IMR-90 (cell line): ENCODE results near the gene CACUL1. TPM values are rescaled to one million over a fixed set of nuclear protein-coding genes. Genes with fewer than 3 reads are reported as not detected.

Experiments used
- ATAC-seq: fragments of 200-7000 bp; cut with Tn5 transposase; 2 replicates; pipeline ENCODE4 v1.9.1; 2020; ENCODE audit warnings: low read depth, mild to moderate bottlenecking, moderate library complexity
- BruUV-seq: library from RNA; stranded (reverse); fragments of 400-500 nt; replicated peaks from 2 replicates; lab custom pipeline; 2021; lab: Mats Ljungman, UMichigan
- CTCF ChIA-PET: fragments of 300-600 bp; formaldehyde crosslinking; extraction: SDS; loops from one replicate; lab custom pipeline; 2021; ENCODE audit warnings: antibody characterized with exemption; lab: Yijun Ruan, JAX
- POLR2A ChIA-PET: fragments of 300-600 bp; sonication (Branson Sonifier 250); formaldehyde crosslinking; loops from one replicate; lab custom pipeline; 2022; ENCODE audit warnings: antibody characterized with exemption; ENCODE audit not compliant: unreplicated experiment; lab: Charles Lee
- DNase-seq: peaks from one replicate; pipeline ENCODE4 v3.0.0; 2013
- H2AFZ ChIP-seq: replicated peaks from 2 replicates; pipeline ENCODE3; 2013; ENCODE audit warnings: low read length, mild to moderate bottlenecking; ENCODE audit not compliant: poor library complexity
- H2AK5ac ChIP-seq: 2 replicates; pipeline ENCODE4 v1.6.1; 2013; ENCODE audit warnings: low read depth, low read length, inconsistent platforms
- H2AK9ac ChIP-seq: replicated peaks from 2 replicates; pipeline ENCODE3; 2013; ENCODE audit warnings: mild to moderate bottlenecking, low read depth, low read length, moderate library complexity; ENCODE audit not compliant: poor library complexity
- H2BK120ac ChIP-seq: 2 replicates; pipeline ENCODE4 v1.6.1; 2013; ENCODE audit warnings: low read depth, low read length, inconsistent platforms
- H2BK15ac ChIP-seq: 3 replicates; pipeline ENCODE4 v1.6.1; 2013; ENCODE audit warnings: low read depth, low read length, inconsistent platforms
- H2BK20ac ChIP-seq: 2 replicates; pipeline ENCODE4 v1.6.1; 2013; ENCODE audit warnings: low read depth, mild to moderate bottlenecking, inconsistent platforms, low read length, moderate library complexity
- H2BK5ac ChIP-seq: 2 replicates; pipeline ENCODE4 v1.6.1; 2013; ENCODE audit warnings: mild to moderate bottlenecking, low read depth, low read length, inconsistent platforms; ENCODE audit not compliant: poor library complexity, severe bottlenecking
- H3K14ac ChIP-seq: replicated peaks from 2 replicates; pipeline ENCODE4 v1.6.1; 2013; ENCODE audit warnings: low read depth, low read length, inconsistent platforms
- H3K18ac ChIP-seq: 2 replicates; pipeline ENCODE4 v1.6.1; 2013; ENCODE audit warnings: low read depth, low read length, control low read depth
- H3K23ac ChIP-seq: 2 replicates; pipeline ENCODE4 v1.6.1; 2013; ENCODE audit warnings: low read depth, low read length, inconsistent platforms
- H3K27ac ChIP-seq: 2 replicates; pipeline ENCODE4 v1.5.1; 2013; ENCODE audit warnings: mild to moderate bottlenecking, control low read depth, low read length; ENCODE audit not compliant: insufficient read depth
- H3K27me3 ChIP-seq: 2 replicates; pipeline ENCODE4 v1.6.1; 2013; ENCODE audit warnings: low read length; ENCODE audit not compliant: control insufficient read depth, insufficient read depth
- H3K36me3 ChIP-seq: 2 replicates; pipeline ENCODE4 v1.6.1; 2013; ENCODE audit warnings: low read length, mixed read lengths; ENCODE audit not compliant: control insufficient read depth, insufficient read depth
- H3K4ac ChIP-seq: 2 replicates; pipeline ENCODE4 v1.6.1; 2013; ENCODE audit warnings: low read depth, low read length, inconsistent platforms
- H3K4me1 ChIP-seq: 2 replicates; pipeline ENCODE4 v1.6.1; 2013; ENCODE audit warnings: low read length, mixed read lengths; ENCODE audit not compliant: control insufficient read depth, insufficient read depth
- H3K4me2 ChIP-seq: 2 replicates; pipeline ENCODE4 v1.6.1; 2013; ENCODE audit warnings: low read depth, mild to moderate bottlenecking, control low read depth, low read length, moderate library complexity
- H3K4me3 ChIP-seq: 2 replicates; pipeline ENCODE4 v1.5.1; 2013; ENCODE audit warnings: low read depth, mild to moderate bottlenecking, control low read depth, low read length, moderate library complexity; ENCODE audit not compliant: insufficient read depth
- H3K56ac ChIP-seq: 2 replicates; pipeline ENCODE4 v1.6.1; 2013; ENCODE audit warnings: low read length, inconsistent platforms; ENCODE audit not compliant: insufficient read depth; ENCODE audit errors: extremely low read depth
- H3K79me1 ChIP-seq, 2 experiments: 2 replicates each; pipeline ENCODE4 v1.6.1; 2013; ENCODE audit warnings: low read length in 2 of 2, inconsistent platforms in 1 of 2, low read depth in 1 of 2
- H3K9ac ChIP-seq: 2 replicates; pipeline ENCODE4 v1.6.1; 2013; ENCODE audit warnings: low read depth, low read length, control low read depth
- H3K9me1 ChIP-seq: 2 replicates; pipeline ENCODE4 v1.6.1; 2013; ENCODE audit warnings: low read length, inconsistent platforms; ENCODE audit not compliant: insufficient read depth
- H3K9me3 ChIP-seq: 2 replicates; pipeline ENCODE4 v1.6.1; 2013; ENCODE audit warnings: low read length; ENCODE audit not compliant: control insufficient read depth, insufficient read depth
- H4K20me1 ChIP-seq: 2 replicates; pipeline ENCODE4 v1.6.1; 2013; ENCODE audit warnings: low read length, inconsistent platforms; ENCODE audit not compliant: insufficient read depth
- H4K5ac ChIP-seq: 2 replicates; pipeline ENCODE4 v1.6.1; 2013; ENCODE audit warnings: mild to moderate bottlenecking, low read depth, low read length, control low read depth
- H4K8ac ChIP-seq, 2 experiments: 2 replicates each; pipeline ENCODE4 v1.6.1; 2013; ENCODE audit warnings: low read depth in 2 of 2, low read length in 2 of 2, control low read depth in 1 of 2, inconsistent platforms in 1 of 2
- H4K91ac ChIP-seq: 2 replicates; pipeline ENCODE4 v1.6.1; 2013; ENCODE audit warnings: low read depth, low read length, inconsistent platforms; ENCODE audit not compliant: insufficient read depth
- BHLHE40 ChIP-seq: fragments of 150-350 bp; IDR thresholded peaks from 2 replicates; pipeline ENCODE4 v1.6.1; 2016; ENCODE audit warnings: mild to moderate bottlenecking, low read depth, low read length
- CHD1 ChIP-seq: IDR thresholded peaks from 2 replicates; pipeline ENCODE4 v1.6.1; 2012; ENCODE audit warnings: low read depth, low read length, improper control_type of control experiment
- CTCF ChIP-seq: conservative IDR thresholded peaks from 2 replicates; pipeline ENCODE4 v1.5.1; 2012; ENCODE audit warnings: mild to moderate bottlenecking, low read depth, low read length, improper control_type of control experiment
- MAZ ChIP-seq: IDR thresholded peaks from 2 replicates; pipeline ENCODE4 v1.6.1; 2012; ENCODE audit warnings: low read depth, mild to moderate bottlenecking, low read length, improper control_type of control experiment, moderate library complexity, borderline replicate concordance
- MXI1 ChIP-seq: IDR thresholded peaks from 2 replicates; pipeline ENCODE4 v1.6.1; 2012; ENCODE audit warnings: low read depth, mild to moderate bottlenecking, low read length, moderate library complexity, borderline replicate concordance
- NFE2L2 ChIP-seq: fragments of 150-350 bp; IDR thresholded peaks from 2 replicates; pipeline ENCODE4 v1.6.1; 2016; ENCODE audit warnings: low read depth, mild to moderate bottlenecking, low read length
- POLR2A ChIP-seq: IDR thresholded peaks from 2 replicates; pipeline ENCODE4 v1.6.1; 2012; ENCODE audit warnings: mild to moderate bottlenecking, low read depth, low read length
- RAD21 ChIP-seq: IDR thresholded peaks from 2 replicates; pipeline ENCODE4 v1.6.1; 2012; ENCODE audit warnings: low read length, improper control_type of control experiment
- RCOR1 ChIP-seq: IDR thresholded peaks from 2 replicates; pipeline ENCODE4 v1.6.1; 2012; ENCODE audit warnings: mild to moderate bottlenecking, low read length, improper control_type of control experiment; ENCODE audit not compliant: insufficient replicate concordance
- RFX5 ChIP-seq: IDR thresholded peaks from 2 replicates; pipeline ENCODE4 v1.8.0; 2012; ENCODE audit warnings: low read depth, mild to moderate bottlenecking, low read length, moderate library complexity
- SMC3 ChIP-seq: fragments of 150-350 bp; IDR thresholded peaks from 2 replicates; pipeline ENCODE4 v1.6.1; 2016; ENCODE audit warnings: low read depth, mild to moderate bottlenecking, antibody characterized with exemption, low read length, moderate library complexity
- WGBS, 2 experiments: methylation state at CpG; one replicate each; pipeline versions ENCODE4 v1.1.5 to v1.1.7; 2013; ENCODE audit warnings: missing lambda C conversion rate in 2 of 2; ENCODE audit not compliant: insufficient read length in 1 of 2; ENCODE audit errors: extremely low coverage in 2 of 2; 5-methylcytosine and 5-hydroxymethylcytosine counted together
- dilution Hi-C: fragments of 300-500 bp; cut with HindIII; formaldehyde crosslinking; loops from one replicate; pipeline ENCODE4 v1.14.3; 2018; ENCODE audit warnings: low sequenced_read_pairs; ENCODE audit not compliant: unreplicated experiment
- in situ Hi-C: fragments of 300-500 bp; cut with MboI; formaldehyde crosslinking; loops from 3 replicates; pipeline ENCODE4 v1.14.3; 2019; ENCODE audit warnings: low sequenced_read_pairs, inconsistent platforms, mixed read lengths
- intact Hi-C: fragments of 100-400 bp; cut with micrococcal nuclease; formaldehyde crosslinking; loops from 2 replicates; pipeline ENCODE4 v1.10.0; 2022
- polyA plus RNA-seq, 3 experiments: library from polyadenylated mRNA; depleted of rRNA; stranded (reverse); fragments of >200 nt; gene quantifications; 2 replicates each; pipeline ENCODE4 v1.2.3, GENCODE V29; 2012; ENCODE audit warnings: low replicate concordance in 1 of 3
- total RNA-seq: library from RNA; depleted of rRNA; stranded (reverse); fragments of >200 nt; gene quantifications from 2 replicates; pipeline ENCODE4 v1.2.3, GENCODE V29; 2012

CACUL1 gene
- total and polyA plus RNA-seq, 2 of the 4 experiments (the other 2 are of a cell fraction): 5.3 to 23.5 TPM

DNA sequence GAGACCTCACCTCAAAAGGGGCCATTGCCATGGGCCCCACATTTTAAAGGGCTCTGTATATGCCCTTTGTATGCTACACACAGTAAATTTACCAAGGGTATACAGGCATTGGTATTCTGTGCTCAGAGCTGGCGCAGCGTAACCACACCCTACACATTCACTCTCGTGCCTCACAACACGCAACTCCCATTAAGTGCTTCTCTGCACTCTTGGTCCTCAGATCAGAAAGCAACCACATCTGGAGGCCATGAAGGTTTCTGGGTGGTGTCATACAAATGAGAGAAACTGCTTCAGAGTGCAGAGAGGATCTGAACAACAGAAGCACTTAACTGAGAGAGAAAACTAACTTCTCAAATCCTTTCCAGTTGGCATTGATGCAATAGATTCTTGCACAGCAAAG, 9.4 kb upstream of the CACUL1 start:
- TF ChIP-seq RCOR1 (no peak), BHLHE40 (no peak), MAZ (no peak), RAD21 (no peak), CHD1 (no peak), MXI1 (no peak), POLR2A (no peak), SMC3 (no peak), NFE2L2 (no peak), CTCF (no peak), RFX5 (no peak)
- no peak overlapping the region for H3K4ac ChIP-seq
- no peaks in the 10 kb centered on the region for H3K79me1 ChIP-seq
- H4K8ac ChIP-seq: no peak overlapping the region
- H3K56ac ChIP-seq: no peak overlapping the region
- no peaks in the 10 kb centered on the region for H4K20me1 ChIP-seq
- H4K91ac ChIP-seq: no peak overlapping the region
- ChIA-PET POLR2A (no interaction called here), CTCF (no interaction called here)
- H3K36me3 ChIP-seq: no peaks in the 10 kb centered on the region
- H2AK9ac ChIP-seq: no peak overlapping the region
- no peaks in the 10 kb centered on the region for H3K4me1 ChIP-seq
- H3K4me3 ChIP-seq: no peak overlapping the region
- H2AFZ ChIP-seq: no peak overlapping the region
- no peak overlapping the region for H2BK5ac ChIP-seq
- intact Hi-C loops (no loop called here), dilution Hi-C loops (no loop called here), in situ Hi-C loops (no loop called here)
- no peak overlapping the region for H2BK15ac ChIP-seq
- H3K4me2 ChIP-seq: no peak overlapping the region
- peaks cover 6% of the 10 kb centered on the region for H3K27me3 ChIP-seq
- no peak overlapping the region for H3K14ac ChIP-seq
- BruUV-seq: no TSS peak
- no peaks in the 10 kb centered on the region for H3K9me3 ChIP-seq
- WGBS, 2 experiments: no CpG with 5 or more reads among the region's 4 CpGs
- H3K9ac ChIP-seq: no peak overlapping the region
- no peaks in the 10 kb centered on the region for H3K9me1 ChIP-seq
- no peak overlapping the region for H2AK5ac ChIP-seq
- no peak overlapping the region for H3K23ac ChIP-seq
- no peak overlapping the region for H3K18ac ChIP-seq
- no peak for ATAC-seq
- no peak overlapping the region for H4K5ac ChIP-seq
- H3K27ac ChIP-seq: no peak overlapping the region
- H2BK120ac ChIP-seq: no peak overlapping the region
- no peak for DNase-seq
- no peak overlapping the region for H2BK20ac ChIP-seq
